Activated T-cell treated with anti-CD3 and anti-CD28 coated beads for 48 hours (primary cell): Measurements from ENCODE around the gene MUCL3.
"Not testable (repeated sequence)": the region's sequence is repeated elsewhere in the genome, so short reads cannot be mapped to it uniquely, and the experiment has no call there.

Experiments used
- DNase-seq: peaks from one replicate; pipeline ENCODE4 v3.0.0-alpha.2; 2020; ENCODE audit warnings: low read depth

Gene MUCL3

DNA sequence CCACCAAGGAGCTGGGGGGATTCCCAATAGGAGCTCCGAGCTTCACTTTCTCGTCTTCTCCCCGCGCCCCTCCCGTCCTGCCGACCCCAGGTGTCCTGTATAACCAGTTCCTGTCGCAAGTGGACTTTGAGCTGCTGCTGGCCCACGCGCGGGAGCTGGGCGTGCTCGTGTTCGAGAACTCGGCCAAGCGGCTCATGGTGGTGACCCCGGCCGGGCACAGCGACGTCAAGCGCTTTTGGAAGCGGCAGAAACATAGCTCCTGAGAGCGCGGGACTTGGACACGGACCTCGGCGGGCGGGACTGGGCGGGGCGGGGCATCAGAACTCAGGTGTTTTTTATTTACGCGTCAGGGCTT, 27.1 kb upstream of the MUCL3 start:
- DNase-seq = no peak

DNA sequence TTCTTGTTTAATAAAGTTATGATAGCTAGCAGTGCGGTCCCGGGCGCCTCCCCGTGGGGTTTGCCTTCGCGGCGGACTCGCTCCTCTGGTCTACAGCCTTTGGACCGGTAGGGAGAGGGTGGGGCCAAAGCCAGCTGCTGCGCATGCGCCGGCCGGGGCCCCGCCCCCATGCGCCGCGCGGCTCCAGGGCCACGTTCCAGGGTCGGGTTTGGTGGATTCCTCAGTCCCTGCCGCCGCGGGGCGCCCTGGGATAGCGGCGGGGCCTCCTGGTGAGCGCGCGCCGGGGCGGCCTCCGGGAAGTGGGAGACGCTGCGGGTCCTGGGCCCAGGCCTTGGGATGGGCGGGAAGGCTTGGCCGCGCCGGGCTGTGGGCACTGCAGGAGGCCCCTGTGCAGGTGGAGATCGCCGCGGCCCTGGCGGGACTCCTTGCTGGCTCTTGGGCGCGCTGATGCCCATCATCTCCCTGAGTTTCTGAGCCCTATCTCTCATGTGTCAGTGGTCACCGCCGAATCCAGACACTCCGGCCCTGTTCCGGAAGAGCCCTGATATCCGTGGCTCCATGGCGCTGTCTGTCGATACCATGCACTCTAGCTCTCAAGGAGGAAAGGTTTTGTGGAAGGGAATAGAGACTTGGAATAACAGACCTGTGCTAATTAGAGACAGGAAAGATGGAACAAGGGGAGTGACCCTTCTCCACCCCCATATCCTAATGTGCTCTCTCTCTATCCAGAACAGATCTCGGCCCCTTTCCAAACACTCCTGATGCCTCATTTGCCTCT, 26.5 kb upstream of the MUCL3 start, which contains the start of gene VARS2:
Gene VARS2 (plus strand): TSS at position 163 of the 778 bp plus-strand sequence. CDS start 599 bp downstream, at position 762.
- DNase-seq = peak; percentile 91

DNA sequence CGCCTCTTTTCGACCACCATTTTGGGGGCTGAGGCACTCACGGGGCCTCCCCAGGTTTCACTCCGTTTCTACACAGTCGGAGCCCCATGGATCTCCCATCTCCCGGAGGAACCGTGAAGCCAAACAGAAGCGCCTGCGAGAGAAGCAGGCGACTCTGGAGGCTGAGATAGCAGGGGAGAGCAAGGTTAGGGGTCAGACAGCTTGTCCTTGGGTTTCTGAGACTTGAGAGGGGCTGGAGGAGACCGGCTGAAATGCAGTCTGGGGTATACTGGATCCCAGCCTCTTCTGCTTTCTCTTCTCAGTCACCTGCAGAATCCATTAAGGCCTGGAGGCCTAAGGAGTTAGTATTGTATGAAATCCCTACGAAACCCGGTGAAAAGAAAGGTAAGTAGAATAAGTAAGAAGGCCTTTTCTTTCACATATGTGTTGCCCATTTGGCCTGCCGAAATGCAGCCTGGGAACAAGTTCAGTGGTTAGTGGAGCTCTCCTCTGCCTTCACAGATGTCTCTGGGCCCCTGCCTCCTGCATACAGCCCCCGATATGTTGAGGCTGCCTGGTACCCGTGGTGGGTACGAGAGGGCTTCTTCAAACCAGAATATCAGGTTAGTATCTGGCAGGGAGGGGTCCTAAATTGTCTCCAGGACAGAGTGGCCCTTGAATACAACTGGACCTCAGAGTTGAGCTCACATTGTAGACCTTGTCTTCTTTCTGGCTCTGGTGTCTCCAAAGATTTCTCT, 25.8 kb upstream of the MUCL3 start:
- peak; percentile 5 for DNase-seq

DNA sequence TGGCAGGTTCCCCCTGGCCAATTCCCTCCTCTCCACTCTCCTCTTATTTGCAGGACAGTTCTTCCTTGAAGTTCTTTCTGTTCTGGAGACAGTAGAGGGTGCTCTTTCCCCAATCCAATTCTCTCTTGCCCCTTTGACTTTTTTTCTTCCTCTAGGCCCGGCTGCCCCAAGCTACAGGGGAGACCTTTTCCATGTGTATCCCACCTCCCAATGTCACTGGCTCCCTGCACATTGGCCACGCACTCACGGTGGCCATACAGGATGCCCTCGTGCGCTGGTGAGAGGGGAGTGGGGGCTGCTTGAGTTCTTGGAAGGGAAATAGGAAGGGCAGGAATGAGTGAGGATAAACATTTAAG, 25.2 kb upstream of the MUCL3 start:
- no peak for DNase-seq

DNA sequence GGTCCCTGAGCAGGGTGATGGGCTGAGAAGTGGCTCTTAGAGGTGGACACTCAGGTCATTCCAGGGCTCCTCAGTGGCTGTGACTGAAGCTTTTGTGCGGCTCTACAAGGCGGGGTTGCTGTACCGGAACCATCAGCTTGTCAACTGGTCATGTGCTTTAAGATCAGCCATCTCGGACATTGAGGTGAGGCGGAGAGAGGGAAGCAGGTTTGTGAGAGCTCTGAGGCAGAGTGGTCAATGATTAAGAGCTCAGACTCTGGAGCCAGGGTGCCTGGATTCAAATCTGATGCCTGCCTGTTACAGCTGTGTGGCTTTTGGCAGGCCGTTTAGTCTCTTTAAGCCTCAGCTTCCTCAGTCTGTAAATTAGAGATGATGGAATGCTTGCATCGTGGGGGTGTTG, 23.7 kb upstream of the MUCL3 start:
- no peak for DNase-seq

DNA sequence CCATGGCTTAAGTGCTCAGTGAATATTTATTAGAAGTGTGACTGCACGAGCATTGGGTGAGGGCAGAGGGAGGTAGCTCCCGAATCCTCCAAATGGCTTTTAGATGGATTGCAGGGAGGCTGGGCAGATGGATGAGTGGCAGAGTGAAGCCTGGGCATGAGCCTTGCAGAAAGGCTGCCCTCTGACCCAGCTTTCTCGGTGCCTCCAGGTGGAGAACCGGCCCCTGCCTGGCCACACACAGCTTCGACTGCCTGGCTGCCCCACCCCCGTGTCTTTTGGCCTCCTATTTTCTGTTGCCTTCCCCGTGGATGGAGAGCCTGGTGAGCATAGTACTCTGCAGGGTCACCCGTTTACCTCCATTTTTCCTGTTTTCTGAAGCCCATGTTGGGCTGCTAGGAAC, 23.3 kb upstream of the MUCL3 start:
- DNase-seq = no peak

DNA sequence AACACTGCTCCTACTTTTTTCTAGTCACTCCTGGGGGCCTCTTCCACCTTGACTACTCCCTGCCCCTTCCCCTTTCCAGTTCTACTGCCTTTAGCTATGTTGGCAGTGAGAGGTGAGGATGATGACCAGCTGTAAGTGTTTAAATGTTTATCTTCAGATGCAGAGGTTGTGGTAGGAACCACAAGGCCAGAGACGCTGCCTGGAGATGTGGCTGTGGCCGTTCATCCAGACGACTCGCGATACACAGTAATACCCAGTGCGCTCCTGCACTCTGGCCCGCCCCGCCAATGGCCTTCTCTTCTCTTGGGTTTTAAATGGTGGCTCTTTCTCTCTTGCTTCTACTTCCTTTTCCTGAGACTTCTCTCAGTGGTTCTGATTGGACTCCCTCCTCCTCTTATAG, 22.1 kb upstream of the MUCL3 start:
- no peak for DNase-seq

DNA sequence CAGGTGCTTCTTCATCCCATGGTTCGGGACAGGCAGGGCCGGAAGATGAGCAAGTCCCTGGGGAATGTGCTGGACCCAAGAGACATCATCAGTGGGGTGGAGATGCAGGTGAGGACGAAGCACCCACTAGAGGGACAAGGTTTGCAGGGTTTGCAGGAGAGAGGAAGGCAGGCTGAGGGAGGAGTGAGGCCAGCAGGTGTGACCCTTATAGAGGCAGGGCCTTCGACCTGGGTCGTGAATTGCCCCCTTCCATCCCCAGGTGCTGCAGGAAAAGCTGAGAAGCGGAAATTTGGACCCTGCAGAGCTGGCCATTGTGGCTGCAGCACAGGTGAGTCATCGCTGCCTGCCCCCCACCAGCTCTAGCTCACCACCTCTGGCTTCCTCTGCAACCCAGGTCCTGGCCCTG, 18.3 kb upstream of the MUCL3 start:
- no peak for DNase-seq

DNA sequence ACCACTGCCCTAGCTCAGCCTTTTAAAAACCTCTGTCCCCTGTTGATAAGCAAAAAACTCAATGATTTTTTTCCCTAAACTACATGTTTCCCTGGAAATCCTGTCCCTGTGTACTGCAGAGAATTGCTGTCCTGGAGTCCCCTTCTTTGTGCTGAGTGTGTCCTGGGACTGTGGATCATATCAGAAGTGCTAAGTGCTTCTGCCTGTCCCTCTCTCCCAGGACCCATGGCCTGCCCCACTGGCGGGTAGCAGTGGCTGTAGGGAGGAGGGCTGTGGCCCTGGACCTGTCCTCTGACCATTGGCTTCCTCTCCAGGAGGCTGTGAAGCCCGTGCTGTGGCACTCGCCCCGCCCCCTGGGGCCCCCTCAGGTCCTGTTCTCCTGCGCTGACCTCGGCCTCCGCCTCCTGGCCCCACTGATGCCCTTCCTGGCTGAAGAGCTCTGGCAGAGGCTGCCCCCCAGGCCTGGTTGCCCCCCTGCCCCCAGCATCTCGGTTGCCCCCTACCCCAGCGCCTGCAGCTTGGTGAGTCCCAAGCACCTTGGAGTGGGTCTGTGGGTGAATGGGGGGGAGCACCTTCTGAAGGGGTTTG, 16.6 kb upstream of the MUCL3 start:
- not testable (repeated sequence) for DNase-seq

DNA sequence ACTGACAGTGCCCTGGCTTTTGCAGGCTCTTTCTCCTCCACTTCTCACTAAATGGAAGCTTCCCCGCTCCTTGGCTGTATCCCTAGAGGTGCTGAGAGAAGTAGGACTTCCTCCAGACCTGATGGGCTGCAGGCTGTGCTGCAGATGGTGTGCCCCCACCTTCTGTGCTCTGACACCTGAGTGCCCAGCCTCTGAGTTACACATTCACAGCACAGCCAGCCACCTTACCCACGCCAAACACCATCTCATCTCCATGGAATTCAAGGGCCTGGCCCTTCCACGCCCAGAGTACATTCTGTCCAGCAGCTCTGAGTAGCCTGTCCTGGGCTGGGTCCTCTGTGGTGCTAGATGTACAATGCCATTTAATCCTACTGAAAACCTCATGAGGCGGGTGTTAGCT, 14.1 kb upstream of the MUCL3 start:
- no peak for DNase-seq

DNA sequence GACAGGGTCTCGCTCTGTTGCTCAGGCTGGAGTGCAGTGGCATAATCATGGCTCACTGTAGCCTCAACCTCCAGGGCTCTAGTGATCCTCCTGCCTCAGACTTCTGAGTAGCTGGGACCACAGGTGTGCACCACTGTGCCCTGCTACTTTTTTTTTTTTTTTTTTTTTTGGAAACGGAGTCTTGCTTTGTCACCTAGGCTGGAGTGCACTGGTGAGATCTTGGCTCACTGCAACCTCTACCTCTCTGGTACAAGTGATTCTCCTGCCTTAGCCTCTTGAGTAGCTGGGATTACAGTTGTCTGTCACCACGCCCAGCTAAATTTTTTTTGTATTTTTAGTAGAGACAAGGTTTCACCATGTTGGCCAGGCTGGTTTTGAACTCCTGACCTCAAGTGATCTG, 13.7 kb upstream of the MUCL3 start:
- not testable (repeated sequence) for DNase-seq

DNA sequence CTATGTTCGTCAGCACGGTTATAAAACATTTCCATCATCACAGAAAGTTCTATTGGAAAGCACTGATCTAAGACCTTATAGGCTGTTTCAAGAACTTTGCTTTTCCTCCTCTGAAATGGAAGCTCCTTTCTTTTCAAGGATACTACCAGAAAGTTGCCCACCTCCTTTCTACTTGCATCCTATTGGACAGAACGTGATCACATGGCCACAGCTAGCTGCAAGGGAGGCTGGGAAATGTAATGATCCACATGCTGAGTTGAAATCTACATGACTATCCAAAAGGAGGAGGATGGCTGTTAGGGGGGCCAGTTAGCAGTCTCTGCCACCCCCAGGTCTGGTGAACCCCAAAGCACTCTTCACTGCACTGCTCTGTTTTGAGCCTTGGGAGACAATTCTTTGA, 12.1 kb upstream of the MUCL3 start:
- no peak for DNase-seq

DNA sequence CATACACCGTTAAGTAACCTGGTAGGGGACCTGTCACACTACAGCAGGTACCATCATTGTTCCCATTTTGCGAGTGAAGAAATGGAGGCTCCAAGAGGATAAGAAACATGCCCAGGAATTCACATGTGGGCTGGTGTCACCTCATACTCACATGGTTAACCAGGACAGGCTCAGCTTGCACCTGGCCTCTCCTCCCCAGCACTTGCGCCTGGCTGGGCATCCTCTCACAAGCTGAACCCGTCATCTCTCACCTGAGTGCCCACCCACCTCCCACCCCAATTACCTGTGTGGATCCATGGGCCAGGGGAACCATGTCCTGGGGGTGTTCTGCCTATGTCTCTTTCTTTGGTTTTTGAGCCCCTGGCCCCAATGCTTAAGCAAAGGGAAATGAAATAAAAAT, 10.3 kb upstream of the MUCL3 start:
- DNase-seq = no peak

DNA sequence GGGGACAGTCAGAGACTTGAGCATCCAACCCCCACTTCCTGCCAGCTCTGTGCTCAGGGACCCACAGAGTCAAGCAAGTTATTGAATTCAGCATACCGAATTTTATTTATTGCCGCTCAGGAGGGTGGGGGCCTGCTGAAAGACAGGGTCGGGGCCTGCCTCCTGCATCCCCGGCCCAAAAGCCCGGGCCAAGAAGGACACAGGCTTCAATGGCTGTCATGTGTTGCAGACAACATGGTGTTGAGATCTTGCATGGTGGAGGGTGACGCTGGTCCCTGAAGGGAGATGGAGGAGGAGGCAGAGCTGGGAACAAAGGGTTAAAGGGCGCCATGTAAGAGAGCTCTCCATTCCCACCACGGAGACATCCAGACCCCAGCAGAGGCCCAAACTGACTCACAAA, 9.5 kb upstream of the MUCL3 start:
- no peak for DNase-seq

DNA sequence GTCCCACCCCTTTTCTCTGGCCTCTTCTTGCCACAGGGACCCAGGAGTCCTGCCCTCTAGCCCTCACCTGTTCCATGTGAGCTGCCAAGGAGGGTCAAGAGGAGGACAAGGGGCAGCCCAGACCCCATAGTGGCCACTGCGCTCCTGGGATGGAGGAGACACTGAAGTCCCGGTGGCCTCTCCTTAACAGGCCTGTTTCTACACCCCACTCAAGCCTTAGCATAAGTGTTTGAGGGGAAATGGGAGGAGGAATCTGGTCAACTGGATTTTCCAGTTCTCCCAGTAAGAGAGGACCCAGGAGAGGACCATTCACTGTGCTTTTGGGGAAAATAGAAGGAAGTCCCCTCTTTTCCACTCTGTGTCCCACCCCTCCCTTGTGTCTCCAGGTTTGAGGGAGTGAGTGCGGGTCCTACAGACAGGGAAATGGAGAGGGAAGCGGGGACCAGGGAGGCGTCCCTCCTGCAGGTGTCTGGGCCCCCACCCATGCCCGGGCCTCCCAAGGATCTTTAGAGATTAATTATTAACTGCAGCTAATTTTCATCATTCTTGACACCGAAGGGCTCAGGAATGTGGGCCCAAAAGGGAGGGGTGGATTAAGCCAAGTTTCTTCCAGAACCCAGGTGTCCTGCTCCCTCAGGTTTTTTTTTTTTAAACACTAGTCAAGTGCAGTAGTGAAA, 8.7 kb upstream of the MUCL3 start, which contains the start of gene SFTA2:
Gene SFTA2 (minus strand): TSS at position 202 of the 677 bp plus-strand sequence. CDS start 74 bp downstream, at position 128.
- DNase-seq = no peak

DNA sequence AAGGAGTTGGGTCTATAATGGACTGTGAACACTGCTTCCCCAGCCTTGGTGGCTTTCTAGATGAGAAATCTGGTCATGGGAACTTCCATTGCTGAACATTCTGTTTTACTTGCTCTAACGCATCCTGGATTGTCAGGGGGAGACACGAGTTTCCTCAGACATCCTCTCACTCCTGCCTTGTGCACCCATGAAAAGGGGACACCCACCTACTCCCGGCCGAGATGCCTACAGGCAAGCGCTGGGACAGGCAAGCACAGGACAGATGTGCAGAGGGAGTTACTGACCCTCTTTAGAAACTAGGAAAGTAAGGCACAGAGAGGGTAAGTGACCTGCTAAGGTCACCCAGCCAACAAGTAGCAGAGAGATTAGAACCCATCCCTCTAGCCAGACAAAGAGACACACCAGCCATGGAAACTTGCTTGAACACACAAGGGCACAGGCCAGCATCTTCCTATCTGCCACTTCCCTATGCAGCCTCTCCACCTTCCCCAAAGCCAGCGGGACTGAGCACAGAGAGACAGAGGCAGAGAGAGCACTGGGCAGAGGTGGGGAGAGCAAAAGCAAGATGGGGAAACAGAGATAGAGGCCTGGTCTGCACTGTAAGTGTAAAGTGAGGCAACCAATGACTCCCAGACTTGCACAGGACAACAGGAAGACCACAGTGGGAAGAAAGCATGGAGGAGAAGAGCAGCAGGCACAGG, 8.0 kb upstream of the MUCL3 start:
- no peak for DNase-seq

DNA sequence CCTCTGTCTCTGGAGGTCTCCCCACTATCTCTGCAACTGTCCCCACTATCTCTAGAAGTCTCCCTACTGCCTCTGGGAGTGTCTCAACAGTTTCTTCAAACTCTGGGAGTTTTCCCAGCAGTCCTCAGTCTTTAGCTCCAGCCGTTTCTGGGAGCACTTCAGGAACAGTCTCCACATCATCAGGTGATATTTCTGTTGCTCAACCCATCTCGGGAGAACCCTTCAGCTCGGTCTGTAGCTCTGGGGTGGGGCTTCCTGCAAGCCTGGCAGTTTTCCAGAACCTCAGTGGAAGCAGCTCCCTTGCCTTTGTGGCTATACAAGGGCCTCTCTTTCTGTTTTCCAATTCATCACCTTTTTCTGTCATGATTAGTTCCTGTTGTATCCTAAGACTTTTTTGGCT, 5.8 kb upstream of the MUCL3 start:
- no peak for DNase-seq

DNA sequence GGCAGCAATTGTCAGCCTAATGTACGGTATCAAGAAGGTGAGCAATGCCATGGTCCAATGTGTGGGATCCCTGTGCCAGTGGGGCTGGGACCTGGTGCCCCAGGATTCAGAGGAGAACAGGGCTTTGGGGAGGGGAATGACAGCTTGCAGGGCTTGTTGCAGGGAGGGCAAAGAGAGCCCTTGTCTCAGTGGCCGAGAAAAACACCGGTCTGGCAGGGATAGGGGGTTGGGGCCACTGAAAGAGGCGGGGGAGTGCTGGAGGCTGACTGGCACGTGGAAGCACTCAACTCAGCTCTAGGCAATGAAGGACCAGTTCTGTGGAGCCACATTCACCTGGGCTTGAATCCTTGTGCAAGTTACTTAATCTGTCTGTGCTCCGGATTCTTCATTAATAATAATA, 3.5 kb upstream of the MUCL3 start:
- DNase-seq = no peak

DNA sequence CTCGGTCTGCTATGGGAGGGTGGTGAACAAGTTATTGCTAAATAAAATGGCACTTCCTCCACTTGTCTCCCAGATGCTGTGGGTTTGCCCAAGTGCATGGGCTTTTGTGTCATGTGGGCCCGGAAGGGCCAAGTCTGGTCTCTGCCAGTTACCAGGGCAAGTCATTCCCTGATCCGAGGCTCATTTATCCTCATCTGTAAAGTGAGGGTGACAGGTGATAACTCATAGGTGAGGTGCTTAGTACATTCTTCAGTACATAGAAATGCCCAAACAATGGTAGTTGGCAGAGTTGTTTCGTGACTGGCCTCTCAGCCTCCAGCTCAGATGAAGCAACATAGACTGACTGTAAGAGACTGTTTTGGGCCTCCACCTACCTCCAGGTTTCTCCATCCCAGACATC, 2.0 kb upstream of the MUCL3 start:
- no peak for DNase-seq

DNA sequence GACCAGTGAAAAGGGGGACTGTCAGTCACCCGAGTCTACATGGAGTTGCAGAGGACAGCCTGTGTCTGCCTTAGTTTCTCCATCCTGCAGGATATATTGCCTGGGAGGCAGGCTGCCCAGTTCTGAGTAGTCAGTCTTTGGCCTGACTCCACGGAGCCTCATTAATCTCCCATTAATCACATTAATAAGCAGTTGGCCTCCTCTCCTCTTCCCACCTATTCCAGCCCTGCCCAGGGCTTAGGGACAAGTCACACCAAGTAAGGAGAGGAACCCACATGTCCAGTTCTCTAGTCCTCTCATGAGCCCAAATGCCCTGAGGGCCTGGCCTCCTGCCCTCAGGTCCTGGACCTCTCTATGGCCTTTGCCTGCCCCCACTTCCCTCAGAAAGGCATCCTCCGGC, 1.3 kb upstream of the MUCL3 start:
- no peak for DNase-seq

DNA sequence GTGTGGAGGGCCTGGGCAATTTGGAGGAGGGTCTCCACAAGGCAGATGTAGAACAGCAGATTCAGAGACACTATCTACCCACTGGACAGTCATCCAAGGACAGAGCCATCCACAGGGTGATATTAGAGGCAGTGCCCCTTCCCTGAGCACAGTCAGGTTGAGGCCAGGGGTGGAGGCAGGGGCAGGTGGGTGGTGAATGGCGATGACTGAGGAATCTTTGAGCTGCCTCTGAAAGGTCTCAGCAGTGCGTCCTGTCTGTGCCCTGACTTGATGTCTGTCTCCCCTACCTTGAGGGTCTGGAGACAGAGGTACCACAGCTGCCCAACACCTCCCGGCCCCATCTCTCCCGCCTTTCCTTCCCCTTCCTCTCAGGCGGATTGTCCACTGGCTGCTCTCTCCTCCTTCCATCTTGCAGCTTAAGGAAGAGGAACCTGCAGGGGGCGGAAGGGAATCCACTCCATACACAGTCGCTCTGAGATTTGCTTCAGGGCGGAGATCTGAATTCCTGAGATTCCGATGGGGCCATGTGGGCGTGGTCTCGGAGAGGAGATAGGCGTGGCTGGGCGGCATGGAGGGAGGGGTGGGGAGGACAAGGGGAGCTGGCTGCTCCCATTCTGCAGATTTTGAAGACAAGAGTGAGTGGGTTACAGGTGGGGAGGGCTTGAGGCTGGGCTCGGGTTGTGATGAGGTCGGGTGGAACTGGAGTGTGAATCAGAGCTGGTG, 1.7 kb downstream of the MUCL3 start:
- DNase-seq = no peak
